GM19395 (cell line): ENCODE data around the gene SLC12A6.
A peak's percentile ranks its signal among the peaks of the same experiment; 100 is the strongest.

Source experiments
- ATAC-seq: cut with Tn5 transposase; IDR thresholded peaks from one replicate; pipeline ENCODE4 v1.9.1; 2021; ENCODE audit warnings: mild to moderate bottlenecking, moderate library complexity; ENCODE audit not compliant: unreplicated experiment

SLC12A6 gene

DNA sequence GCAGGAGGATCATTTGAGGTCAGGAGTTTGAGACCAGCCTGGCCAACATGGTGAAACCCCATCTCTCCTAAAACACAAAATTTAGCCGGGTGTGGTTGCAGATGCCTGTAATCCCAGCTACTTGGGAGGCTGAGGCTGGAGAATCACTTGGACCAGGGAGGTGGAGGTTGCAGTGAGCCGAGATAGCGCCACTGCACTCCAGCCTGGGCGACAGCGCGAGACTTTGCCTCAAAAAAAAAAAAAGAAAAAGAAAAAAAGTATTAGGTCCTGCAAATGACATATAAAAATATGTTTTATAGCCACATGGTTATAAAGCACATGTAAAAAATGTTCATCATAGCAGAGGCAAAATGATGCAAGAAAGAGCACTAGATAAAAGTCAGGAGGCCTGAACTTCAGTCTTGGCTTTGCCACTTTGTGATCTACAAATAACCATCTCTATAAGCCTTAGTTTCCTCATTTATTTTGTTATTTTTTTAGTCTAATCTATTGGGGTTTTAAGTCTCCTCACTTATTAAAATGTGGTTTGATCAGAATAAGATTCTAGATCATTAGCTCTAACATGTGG lies 4.9 kb downstream of the SLC12A6 start:
- no peak for ATAC-seq

DNA sequence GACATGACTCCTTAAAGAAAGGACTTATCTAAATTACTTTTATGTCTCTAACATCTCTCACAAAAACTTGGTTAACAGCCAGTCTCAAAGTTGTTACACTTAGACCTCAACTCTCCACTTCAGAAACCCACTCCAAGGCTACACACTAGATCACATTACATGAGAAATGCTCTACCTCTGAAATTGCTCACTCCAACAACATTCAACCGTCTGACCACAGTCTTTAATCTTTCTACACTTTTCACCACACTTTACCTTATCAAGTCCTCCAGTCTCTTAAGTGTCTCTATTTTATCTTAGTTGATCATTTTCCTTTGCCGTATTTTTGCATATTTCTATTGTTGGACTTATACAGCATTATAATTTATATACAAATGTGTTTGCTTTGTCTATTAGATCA lies 5.8 kb downstream of the SLC12A6 start:
- ATAC-seq, result no peak

DNA sequence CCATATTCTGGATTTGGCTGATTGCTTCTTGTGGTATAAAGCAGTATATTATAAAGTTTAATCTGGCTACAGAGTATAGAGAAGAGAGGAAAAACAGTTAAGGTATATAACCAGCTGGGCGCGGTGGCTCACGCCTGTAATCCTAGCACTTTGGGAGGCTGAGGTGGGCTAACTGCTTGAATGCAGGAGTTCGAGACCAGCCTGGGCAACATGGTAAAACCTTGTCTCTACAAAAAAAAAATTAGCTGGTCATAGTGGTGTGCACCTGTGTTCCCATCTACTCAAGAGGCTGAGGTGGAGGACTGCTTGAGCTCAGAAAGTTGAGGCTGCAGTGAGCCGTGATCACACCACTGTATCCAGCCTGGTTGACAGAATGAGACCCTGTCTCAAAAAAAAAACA lies 7.3 kb downstream of the SLC12A6 start:
- ATAC-seq, result no peak

DNA sequence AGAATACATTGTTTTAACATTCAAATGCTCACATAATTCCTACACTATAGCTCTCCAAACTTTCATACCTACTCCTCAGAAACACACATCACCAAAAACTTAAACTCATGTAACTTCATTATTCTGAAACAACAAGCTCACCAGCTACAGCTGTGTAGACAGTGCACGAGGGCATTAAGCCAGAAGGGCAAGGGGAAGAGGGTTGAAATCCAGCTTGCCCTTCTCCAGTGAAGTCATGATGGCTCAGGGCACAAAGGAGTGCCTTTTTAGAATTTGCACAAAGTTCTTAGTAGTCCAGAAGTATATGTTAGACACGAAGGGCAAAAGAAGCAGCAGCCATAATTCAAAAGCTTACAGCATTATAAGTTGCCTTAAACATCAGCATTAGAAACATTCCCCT lies 8.6 kb downstream of the SLC12A6 start:
- no peak for ATAC-seq

DNA sequence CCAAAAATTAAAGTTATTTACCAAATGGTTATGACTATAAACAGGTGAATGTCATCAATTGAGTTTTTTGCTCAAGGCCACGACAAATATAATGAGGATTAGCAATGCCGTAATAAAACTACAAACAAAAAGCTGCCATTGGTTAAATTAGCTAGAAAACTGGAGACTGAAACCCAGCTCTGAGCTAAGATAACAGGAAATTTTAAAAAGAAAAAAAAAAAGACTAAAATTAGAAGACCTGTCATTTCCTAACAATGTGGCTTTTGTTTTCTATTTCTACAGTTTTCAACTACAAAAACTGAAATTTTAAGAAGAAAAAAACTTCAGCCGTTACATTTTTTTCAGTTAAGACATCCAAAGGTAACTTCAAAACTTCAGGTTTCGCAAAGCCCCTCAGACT lies 9.7 kb downstream of the SLC12A6 start:
- no peak for ATAC-seq

DNA sequence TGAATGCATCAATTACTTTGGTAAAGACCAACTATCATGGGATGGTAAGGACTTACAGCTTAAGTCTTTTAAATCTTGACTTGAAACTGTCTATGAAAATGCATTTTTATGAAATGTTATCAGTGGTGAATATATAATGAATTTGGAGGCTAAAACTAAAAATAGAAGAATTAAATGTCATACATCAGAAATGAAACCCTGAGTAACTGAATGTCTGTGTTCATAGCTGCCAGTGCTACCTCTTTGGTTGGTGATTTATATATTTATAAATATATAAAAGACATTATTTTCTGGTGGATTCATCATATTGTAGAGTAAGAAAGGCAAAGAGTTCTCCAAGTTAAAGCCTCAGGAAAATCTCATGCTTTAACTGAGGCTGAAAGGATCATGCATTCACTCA lies 12.2 kb downstream of the SLC12A6 start:
- no peak for ATAC-seq

DNA sequence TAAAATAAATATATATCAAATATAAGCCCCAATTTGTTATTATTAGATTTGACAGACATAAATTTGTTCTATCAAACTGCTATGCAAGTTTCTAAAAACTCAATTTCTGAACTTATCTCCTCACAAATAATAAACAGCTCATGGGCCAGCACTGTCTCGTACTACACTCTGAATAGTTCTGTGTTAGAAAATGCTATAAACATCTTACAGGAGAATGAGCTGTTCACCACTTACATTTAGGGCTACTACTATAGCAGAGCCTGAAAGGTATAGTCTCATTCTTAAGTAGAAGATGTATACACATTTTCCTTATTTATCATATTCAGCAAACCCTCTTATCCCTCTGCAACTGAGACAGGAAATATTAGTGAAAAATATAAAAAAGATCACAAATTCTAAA lies 12.6 kb downstream of the SLC12A6 start:
- no peak for ATAC-seq

DNA sequence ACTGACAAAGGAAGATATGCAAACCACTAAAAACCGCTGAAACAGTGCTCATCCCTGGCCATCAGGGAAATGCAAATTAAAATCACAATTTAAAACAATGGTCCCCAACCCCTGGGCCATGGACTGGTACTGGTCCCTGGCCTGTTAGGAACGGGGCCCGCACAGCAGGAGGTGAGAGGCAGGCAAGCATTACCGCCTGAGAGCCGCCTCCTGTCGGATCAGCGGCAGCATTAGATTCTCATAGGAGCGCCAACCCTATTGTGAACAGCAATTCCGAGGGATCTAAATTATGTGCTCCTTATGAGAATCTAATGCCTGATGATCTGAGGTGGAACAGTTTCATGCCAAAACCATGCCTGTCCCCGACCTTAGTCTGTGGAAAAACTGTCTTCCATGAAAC lies 14.4 kb downstream of the SLC12A6 start:
- no peak for ATAC-seq

DNA sequence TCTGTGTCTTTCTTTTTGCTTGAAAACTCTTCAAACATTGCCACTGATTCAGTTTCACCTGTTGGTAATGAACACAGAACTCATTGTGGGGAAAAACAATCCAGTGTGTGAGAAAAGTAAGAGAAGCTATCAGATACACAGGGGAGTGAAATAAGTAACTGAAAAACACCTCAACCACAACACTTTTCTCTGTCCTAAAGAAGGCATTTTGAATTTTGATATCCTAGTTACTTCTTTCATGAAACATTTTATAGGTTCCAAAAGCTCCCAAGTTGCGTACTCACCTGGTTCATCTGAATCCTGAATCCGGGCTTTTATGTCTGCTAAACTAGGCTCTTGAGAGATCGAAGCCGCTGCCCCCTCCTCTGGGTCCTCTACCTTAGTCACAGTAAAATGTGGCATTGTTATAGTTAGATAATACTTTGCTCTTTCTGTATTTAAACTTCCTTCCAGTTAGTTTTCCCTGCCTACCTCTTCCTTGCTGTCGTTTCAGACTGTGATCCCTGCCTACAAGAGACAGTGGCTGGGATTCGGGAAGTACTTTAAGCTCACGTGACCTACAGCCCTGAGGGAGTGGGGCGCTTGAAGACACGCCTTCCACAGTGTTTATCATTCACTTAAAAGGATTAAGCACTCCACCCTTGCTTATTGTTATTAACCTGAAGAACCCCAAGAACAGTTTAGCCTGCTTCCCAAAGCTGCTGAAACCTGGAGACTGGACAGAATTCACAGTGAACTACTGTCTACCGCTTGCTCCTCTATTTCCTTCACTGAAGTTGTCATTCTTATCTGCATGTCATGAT lies 19.1 kb downstream of the SLC12A6 start:
- peak; percentile 85 for ATAC-seq

DNA sequence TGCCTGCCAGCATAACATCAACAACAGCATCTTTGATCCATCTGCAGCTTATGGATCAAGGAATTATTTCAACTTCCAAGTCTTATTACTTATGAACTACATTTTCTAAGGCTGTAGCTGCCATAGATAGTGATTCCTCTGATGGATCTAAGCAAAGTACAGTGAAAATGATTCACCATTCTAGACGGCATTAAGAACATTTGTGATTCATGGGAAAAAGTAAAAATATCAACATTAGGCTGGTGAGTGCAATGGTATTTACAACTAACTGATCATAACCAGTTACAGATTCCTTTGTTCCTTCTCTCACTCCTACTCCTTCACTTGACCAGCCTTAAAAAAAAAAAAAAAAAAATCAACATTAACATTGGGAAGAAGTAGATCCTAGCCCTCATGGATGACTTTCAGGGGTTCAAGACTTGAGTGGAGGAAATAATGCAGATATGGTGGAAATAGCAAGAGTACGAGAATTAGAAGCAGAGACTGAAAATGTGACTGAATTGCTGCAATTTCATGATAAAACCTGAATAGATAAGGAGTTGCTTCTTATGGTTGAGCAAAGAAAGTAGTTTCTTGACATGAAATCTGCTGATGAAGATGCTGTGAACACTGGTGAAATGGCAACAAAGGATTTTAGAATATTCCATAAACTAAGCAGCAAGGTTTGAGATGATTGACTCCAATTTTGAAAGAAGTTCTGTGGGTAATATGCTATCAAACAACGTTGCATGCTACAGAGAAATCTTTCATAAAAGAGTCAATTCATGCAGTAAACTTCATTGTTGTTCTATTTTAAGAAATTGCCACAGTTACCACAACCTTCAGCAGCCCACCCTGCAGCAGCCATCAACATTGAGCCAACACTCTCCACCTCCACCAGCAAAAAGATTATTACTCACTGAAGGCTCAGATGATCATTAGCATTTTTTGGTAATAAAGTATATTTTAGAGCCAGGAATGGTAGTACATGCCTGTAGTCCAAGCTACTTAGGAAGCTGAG lies 22.8 kb downstream of the SLC12A6 start:
- ATAC-seq, result no peak

DNA sequence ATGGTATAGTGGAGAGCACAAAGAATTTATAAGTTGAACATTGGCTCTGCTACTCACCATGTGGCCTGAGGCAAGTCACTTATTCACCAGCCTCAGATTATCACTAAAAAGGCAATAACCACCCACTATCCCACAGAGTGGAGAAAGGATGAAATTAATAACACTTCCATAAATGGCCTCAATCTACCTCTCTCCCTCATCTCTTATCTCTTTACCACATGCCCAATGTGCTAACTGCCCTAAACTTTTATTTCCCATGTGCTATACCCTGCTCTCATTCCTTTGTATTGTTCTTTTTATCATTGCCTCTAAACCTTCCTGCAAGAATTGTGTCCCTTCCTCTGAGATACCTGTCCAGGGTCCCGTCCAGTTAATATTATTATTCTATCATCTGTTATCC lies 26.0 kb downstream of the SLC12A6 start:
- no peak for ATAC-seq

DNA sequence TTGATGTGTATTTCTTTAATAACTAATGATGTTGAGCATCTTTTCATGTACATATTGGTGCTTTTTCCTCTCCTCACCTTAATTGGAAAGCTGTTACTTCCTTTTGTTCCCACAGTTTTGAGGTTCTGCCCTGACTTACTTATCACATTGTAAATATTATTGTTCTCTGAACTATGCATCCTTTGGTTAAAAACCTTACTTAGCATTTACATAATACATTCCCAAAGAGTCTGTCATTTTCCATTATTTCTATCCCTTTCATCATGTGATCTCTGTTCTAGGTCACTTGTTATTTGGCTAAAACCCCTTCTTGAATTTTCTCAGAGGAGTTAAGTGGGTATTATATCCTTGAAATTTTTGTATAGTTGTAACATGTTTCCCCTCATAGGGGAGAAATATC lies 33.0 kb downstream of the SLC12A6 start:
- ATAC-seq, result no peak

DNA sequence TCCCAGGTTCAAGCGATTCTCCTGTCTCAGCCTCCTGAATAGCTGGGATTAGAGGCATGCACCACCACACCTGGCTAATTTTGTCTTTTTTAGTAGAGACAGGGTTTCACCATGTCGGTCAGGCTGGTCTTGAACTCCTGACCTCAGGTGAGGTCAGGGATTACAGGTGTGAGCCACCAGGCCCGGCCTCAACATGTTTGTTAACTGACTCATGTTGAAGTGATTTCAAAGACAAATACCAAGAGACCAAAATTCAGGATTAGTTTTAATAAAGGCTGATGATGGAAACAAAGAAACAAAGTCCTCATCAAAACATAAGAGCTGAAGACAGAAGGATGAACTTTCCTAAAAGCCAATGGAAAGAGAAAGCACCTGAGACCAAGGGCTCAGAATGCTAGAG lies 36.5 kb downstream of the SLC12A6 start:
- ATAC-seq, result no peak

DNA sequence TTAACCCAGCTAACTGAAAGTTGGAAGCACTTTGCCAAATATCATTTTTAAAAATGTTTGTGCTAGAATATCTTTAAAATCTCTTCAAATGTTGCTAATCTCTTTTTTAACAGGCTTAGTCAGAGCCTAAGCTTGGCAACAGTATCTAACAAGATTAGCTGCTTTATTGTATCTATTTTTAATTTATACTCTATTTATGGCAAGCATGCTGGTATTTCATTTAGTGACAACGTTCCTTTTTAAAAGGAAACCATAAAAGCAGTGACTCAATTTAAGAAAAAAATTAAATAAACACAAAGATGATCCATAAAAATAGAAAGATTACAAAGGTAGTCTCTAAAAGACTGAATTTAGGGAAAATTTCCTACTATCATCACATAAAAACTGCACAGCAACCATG lies 40.5 kb downstream of the SLC12A6 start:
- ATAC-seq, result no peak

DNA sequence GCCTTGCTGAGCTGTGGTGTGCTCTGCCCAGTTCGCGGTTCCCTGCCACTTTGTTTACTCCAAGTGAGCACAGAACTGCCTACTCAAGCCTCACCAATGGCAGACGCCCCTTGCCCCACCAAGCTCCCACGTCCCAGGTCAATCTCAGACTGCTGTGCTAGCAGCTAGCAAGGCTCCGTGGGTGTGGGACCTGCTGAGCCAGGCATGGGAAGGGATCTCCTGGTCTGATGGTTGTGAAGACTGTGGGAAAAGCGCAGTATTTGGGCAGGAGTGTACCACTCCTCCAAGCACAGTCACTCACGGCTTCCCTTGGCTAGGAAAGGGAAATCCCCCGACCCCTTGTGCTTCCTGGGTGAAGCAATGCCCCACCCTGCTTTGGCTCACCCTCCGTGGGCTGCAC lies 45.0 kb downstream of the SLC12A6 start:
- no peak for ATAC-seq

DNA sequence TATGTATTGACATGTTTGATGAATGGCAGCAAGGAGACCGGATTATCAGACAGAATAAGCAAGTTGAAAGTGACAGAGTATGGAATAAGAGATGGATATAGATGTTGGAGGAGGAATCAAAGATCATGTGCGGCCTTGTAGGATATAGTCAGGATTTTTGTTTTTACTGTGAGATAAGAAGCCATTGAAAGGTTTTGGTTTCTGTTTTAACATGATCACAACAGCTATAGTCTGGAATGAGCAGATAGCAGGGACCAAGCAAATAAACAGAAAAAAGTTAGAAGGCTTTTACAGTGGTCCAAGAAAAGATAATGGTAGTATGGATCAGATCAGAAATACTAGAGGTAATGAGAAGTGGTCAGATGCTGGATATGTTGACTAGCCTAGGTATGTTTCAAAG lies 52.6 kb downstream of the SLC12A6 start:
- ATAC-seq, result no peak

DNA sequence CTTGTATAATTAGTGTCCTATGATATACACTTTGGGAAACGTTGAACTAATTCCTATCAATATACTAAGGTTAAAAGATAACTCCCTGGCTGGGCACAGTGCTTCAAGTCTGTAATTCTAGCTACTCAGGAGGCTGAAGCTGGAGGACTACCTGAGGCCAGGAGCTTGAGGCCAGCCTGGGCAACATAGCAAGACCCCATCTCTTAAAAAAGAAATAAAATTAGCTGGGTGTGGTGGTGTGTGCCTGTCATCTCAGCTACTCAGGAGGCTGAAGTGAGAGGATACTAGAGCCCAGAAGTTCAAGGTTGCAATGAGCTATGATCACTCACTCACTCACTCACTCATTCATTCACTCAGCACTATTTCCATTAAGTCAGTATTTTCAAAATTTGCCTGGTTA lies 55.2 kb downstream of the SLC12A6 start:
- no peak for ATAC-seq

DNA sequence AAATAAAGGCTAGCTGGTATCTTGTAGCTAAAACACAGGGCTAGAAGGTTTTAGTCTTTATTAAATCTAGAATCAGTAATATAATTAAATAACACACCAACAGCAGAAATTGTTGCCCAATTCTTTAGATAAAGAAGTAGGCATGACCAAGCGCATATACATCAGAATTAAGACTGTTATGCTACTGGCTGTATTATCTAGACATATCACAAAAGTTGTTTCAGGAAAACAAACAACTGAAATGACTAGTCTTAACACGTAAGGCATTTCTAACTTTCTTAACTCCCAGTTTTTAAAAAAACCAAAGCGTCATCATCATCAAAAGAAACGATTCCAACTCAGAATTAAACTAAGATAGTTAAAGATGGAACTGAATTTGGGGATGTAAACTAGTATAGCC lies 57.4 kb downstream of the SLC12A6 start:
- no peak for ATAC-seq

DNA sequence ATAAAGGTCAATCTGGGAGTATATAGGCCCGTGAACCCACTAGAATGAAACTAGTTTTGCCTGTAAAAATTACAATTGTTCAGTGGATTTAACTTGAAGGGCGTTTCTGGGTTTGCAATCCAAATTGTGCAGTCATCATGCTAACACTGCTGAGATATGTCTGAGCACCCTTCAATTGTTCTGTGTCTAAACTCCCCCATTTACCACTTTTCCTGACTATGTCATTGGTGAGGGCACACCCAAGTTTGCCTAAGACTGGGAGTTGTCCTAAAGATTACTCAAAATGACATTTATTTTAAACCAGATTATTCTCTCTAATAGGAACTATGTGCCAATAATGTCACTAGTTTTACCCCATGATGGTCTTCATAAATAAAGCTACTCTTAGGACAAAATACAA lies 58.2 kb downstream of the SLC12A6 start:
- no peak for ATAC-seq

DNA sequence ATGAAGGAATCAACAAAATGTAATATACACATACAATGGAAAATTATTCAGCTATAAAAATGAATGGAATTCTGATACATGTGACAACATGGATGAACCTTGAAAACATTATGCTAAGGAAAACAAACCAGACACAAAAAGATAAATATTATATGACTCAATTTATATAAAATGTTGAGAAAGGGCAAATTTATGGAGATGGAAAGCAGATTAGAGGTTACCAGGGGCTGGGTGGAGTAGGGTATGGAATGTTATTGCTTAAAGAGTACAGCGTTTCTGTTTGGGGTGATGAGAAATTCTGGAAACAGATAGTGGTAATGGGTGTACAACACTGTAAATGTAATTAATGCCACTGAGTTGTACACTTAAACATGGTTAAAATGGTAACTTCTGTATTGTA lies 61.9 kb downstream of the SLC12A6 start:
- ATAC-seq, result no peak

DNA sequence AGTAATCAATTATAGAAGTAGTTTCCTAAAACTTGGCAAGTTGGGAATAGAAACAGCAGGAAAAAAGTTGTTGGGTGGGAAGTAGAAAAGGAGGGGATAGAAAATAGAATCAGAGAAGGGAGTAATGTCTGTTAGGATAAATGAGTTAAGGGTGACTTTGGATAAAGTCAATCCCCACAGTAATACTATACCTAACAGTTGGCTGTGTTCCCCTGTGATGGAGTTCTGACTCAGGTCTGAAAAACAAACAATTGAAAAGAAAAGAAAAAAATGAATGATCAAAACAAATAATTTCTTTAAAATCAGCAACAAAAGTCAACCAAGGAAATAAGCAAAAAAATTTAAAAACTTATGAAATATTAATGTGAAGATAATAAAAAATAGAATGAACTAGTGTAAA lies 62.4 kb downstream of the SLC12A6 start:
- ATAC-seq, result no peak

DNA sequence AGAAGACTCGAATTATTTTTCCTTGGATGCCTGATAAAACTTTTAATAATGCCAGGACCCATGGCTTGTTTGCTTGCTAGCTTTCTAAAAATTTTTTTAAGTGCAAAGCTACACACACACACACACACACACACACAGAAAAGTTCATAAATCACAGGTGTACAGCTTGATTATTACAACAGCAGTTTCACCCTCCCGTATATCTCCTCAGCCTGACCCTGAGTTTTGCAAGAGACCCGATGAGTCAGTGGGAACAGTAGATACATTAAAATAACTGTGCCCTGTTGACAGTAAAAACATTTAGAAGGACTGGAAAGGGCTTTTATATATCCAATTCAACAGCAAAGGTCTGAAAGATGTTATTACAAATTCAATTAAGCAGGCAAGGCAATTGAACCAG lies 66.1 kb downstream of the SLC12A6 start:
- no peak for ATAC-seq
